Measurements from ENCODE around the gene NPAS3.

GRCh38 chr14:33343016-33343415, 404.3 kb downstream of the NPAS3 start:
- TF ChIP-seq POLR2A (IDR thresholded peaks at IDR 0.05), result no peak
- TF ChIP-seq, protein P1, sequence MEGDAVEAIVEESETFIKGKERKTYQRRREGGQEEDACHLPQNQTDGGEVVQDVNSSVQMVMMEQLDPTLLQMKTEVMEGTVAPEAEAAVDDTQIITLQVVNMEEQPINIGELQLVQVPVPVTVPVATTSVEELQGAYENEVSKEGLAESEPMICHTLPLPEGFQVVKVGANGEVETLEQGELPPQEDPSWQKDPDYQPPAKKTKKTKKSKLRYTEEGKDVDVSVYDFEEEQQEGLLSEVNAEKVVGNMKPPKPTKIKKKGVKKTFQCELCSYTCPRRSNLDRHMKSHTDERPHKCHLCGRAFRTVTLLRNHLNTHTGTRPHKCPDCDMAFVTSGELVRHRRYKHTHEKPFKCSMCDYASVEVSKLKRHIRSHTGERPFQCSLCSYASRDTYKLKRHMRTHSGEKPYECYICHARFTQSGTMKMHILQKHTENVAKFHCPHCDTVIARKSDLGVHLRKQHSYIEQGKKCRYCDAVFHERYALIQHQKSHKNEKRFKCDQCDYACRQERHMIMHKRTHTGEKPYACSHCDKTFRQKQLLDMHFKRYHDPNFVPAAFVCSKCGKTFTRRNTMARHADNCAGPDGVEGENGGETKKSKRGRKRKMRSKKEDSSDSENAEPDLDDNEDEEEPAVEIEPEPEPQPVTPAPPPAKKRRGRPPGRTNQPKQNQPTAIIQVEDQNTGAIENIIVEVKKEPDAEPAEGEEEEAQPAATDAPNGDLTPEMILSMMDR (IDR thresholded peaks at IDR 0.05), result no peak
